GM19467 (cell line): ENCODE measurements around the gene SORCS2.

Experiments used
- ATAC-seq: cut with Tn5 transposase; IDR thresholded peaks from one replicate; pipeline ENCODE4 v1.9.1; 2021; ENCODE audit warnings: mild to moderate bottlenecking, moderate library complexity; ENCODE audit not compliant: unreplicated experiment

The SORCS2 gene

GRCh38 chr4:7727749-7728148, 535.4 kb downstream of the SORCS2 start:
- no peak for ATAC-seq

GRCh38 chr4:7731437-7731836, 539.1 kb downstream of the SORCS2 start:
- no peak for ATAC-seq

GRCh38 chr4:7732263-7732662, 539.9 kb downstream of the SORCS2 start:
- ATAC-seq = no peak

- ATAC-seq = no peak
Observed at GRCh38 chr4:7733201-7733600, 540.9 kb downstream of the SORCS2 start.

- ATAC-seq = no peak
Observed at GRCh38 chr4:7733801-7734650, 541.7 kb downstream of the SORCS2 start.

GRCh38 chr4:7734651-7735260, 542.4 kb downstream of the SORCS2 start:
- no peak for ATAC-seq

GRCh38 chr4:7735395-7735794, 543.1 kb downstream of the SORCS2 start:
- no peak for ATAC-seq

- ATAC-seq = no peak
Observed at GRCh38 chr4:7735961-7736360, 543.6 kb downstream of the SORCS2 start.

- ATAC-seq = no peak
Observed at GRCh38 chr4:7736436-7737267, 544.3 kb downstream of the SORCS2 start.

- no peak for ATAC-seq
Observed at GRCh38 chr4:7737268-7737645, 544.9 kb downstream of the SORCS2 start.

- no peak for ATAC-seq
Observed at GRCh38 chr4:7737752-7738457, 545.6 kb downstream of the SORCS2 start.

- ATAC-seq = no peak
Observed at GRCh38 chr4:7738458-7739076, 546.2 kb downstream of the SORCS2 start.

GRCh38 chr4:7739077-7739917, 547.0 kb downstream of the SORCS2 start:
- ATAC-seq = no peak

- no peak for ATAC-seq
Observed at GRCh38 chr4:7739918-7740865, 547.9 kb downstream of the SORCS2 start.

- no peak for ATAC-seq
Observed at GRCh38 chr4:7740866-7741525, 548.7 kb downstream of the SORCS2 start.

GRCh38 chr4:7741946-7742806, 549.8 kb downstream of the SORCS2 start:
- no peak for ATAC-seq

GRCh38 chr4:7742807-7743280, 550.5 kb downstream of the SORCS2 start:
- no peak for ATAC-seq
